Fibroblast of pulmonary artery (primary cell): ENCODE results near the gene FAT4.

Experiments
- DNase-seq: peaks from one replicate; pipeline ENCODE4 v3.0.0-alpha.2; 2010; ENCODE audit warnings: low read depth
- H3K4me3 ChIP-seq: replicated peaks from 2 replicates; pipeline ENCODE4 v1.5.1; 2011; ENCODE audit warnings: low read depth, mild to moderate bottlenecking, control low read depth, low read length, moderate library complexity
- TF ChIP-seq, protein P1 (sequence below): IDR thresholded peaks from 2 replicates; pipeline ENCODE4 v1.5.1; 2011; ENCODE audit warnings: mild to moderate bottlenecking, control low read depth, low read length, inconsistent platforms; ENCODE audit errors: missing control alignments

FAT4 gene

DNA sequence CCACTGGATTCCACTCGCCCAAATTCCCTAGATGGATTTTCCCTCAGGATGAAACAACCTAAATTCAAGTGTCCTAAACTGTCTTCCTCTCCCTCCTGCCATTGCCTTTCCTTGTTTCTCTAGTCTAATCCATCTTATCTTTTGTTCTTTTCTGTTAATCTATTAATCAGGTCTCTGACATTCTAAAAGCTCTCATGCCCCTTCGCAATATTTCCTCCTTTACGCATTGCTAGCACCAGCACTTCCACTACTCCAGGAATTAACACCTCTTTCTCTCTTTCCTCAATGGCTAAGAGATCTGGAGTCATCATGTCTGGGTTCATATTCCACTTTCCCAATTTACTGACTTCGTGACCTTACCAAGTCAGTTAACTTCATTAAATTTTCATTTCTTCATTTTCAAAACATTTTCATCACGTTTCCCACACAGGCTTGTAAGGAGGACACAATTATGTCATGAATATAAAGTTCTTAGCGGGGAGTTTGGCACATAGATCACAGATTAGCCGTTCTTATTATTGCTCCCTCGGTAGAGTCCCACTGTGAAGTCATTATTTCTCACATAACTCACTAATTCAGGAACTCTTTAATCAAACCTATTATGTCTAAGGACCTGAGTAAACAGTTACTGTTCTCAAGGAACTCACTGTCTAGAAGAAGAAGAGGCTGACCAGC is 45.3 kb downstream of the FAT4 start:
- H3K4me3 ChIP-seq: no peak overlapping the region
- no peak for DNase-seq
- TF ChIP-seq, protein P1, sequence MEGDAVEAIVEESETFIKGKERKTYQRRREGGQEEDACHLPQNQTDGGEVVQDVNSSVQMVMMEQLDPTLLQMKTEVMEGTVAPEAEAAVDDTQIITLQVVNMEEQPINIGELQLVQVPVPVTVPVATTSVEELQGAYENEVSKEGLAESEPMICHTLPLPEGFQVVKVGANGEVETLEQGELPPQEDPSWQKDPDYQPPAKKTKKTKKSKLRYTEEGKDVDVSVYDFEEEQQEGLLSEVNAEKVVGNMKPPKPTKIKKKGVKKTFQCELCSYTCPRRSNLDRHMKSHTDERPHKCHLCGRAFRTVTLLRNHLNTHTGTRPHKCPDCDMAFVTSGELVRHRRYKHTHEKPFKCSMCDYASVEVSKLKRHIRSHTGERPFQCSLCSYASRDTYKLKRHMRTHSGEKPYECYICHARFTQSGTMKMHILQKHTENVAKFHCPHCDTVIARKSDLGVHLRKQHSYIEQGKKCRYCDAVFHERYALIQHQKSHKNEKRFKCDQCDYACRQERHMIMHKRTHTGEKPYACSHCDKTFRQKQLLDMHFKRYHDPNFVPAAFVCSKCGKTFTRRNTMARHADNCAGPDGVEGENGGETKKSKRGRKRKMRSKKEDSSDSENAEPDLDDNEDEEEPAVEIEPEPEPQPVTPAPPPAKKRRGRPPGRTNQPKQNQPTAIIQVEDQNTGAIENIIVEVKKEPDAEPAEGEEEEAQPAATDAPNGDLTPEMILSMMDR: no peak

DNA sequence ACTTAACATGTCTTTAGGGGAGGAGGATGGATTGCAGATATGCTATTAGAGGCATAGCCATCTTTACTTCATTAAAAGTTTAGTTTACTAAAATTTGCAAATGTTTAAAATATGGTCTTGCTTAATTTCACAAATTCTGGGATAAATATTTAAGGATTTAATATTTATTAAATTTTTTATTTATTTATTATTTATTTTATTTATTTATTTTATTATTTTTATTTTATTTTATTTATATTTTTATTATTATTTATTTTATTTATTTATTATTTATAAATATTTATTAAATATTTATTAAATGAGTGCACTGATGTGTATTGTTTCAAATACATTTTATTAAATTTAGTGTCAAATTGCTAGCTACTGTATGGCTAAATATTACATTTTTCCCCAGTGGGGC is 46.0 kb downstream of the FAT4 start:
- H3K4me3 ChIP-seq: no peak overlapping the region
- no peak for DNase-seq
- TF ChIP-seq, protein P1: no peak
